ENCODE measurements around the gene DBH.
A peak's percentile ranks its signal among the peaks of the same experiment; 100 is the strongest.

Gene DBH

GRCh38 chr9:133627341-133627740, 8.8 kb upstream of the DBH start:
- no peak for DNase-seq

- no peak for DNase-seq
Observed at GRCh38 chr9:133628766-133629165, 7.4 kb upstream of the DBH start.

- DNase-seq, result no peak
Observed at GRCh38 chr9:133629221-133630110, 6.7 kb upstream of the DBH start.

- DNase-seq, result no peak
Observed at GRCh38 chr9:133631111-133631510, 5.1 kb upstream of the DBH start.

- peak; percentile 34 for DNase-seq
Observed at GRCh38 chr9:133632806-133633680, 3.1 kb upstream of the DBH start.

- DNase-seq, result no peak
Observed at GRCh38 chr9:133633681-133634080, 2.5 kb upstream of the DBH start.

GRCh38 chr9:133634081-133634691, 2.0 kb upstream of the DBH start:
- DNase-seq, result peak; percentile 83

- no peak for DNase-seq
Observed at GRCh38 chr9:133635098-133635497, 1.1 kb upstream of the DBH start.

GRCh38 chr9:133636902-133637301, 739 bp downstream of the DBH start:
- DNase-seq, result no peak

- no peak for DNase-seq
Observed at GRCh38 chr9:133637451-133638055, 1.4 kb downstream of the DBH start.

GRCh38 chr9:133638076-133638475, 1.9 kb downstream of the DBH start:
- no peak for DNase-seq

- DNase-seq, result no peak
Observed at GRCh38 chr9:133638711-133639110, 2.5 kb downstream of the DBH start.

- DNase-seq, result no peak
Observed at GRCh38 chr9:133639613-133640012, 3.5 kb downstream of the DBH start.

- no peak for DNase-seq
Observed at GRCh38 chr9:133640160-133640559, 4.0 kb downstream of the DBH start.

GRCh38 chr9:133640580-133641395, 4.6 kb downstream of the DBH start:
- no peak for DNase-seq

GRCh38 chr9:133641396-133641655, 5.2 kb downstream of the DBH start:
- DNase-seq, result no peak

GRCh38 chr9:133641861-133642595, 5.9 kb downstream of the DBH start:
- DNase-seq, result no peak

- DNase-seq, result no peak
Observed at GRCh38 chr9:133642708-133643361, 6.7 kb downstream of the DBH start.

- DNase-seq, result no peak
Observed at GRCh38 chr9:133643362-133643755, 7.2 kb downstream of the DBH start.

- DNase-seq, result no peak
Observed at GRCh38 chr9:133643978-133644760, 8.0 kb downstream of the DBH start.

All from DMS53 (cell line).